C4-2B (cell line): ENCODE data around the gene CGB2.

Experiments
- CTCF ChIP-seq: fragments of 450-650 bp; conservative IDR thresholded peaks from 2 replicates; pipeline ENCODE4 v1.5.1; 2017; ENCODE audit warnings: mild to moderate bottlenecking
- ZFX ChIP-seq: fragments of 450-650 bp; IDR thresholded peaks from 2 replicates; pipeline ENCODE4 v1.6.1; 2017

GRCh38 chr19:48989701-48990291 is 41.9 kb upstream of the CGB2 start:
- no peak for TF ChIP-seq CTCF
- TF ChIP-seq ZFX: no peak
